ENCODE results near the gene ZNF578. TPM values are rescaled to one million over a fixed set of nuclear protein-coding genes. Genes with fewer than 3 reads are reported as not detected.
A peak's percentile ranks its signal among the peaks of the same experiment; 100 is the strongest.
"Not testable (repeated sequence)": the region's sequence is repeated elsewhere in the genome, so short reads cannot be mapped to it uniquely, and the experiment has no call there.

Gene ZNF578
- total RNA-seq, 2 donors from 2014 or later, result 0.26 to 0.75 TPM

DNA sequence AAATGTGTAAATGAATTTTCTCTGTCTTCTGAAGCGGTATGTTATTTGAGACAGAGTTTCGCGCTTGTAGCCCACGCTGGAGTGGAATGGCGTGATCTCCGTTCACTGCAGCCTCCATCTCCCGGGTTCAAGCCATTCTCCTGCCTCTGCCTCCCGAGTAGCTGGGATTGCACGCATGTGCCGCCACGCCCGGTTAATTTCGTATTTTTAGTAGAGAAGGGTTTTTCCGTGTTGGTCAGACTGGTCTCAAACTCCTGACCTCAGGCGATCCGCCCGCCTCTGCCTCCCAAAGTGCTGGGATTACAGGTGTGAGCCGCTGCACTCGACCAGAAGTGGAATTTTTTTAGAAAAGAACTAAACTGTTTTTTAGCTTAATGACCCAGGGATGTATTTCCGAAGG lies 70.7 kb downstream of the ZNF578 start:
- H3K27me3 Mint-ChIP-seq, result no peaks in the 10 kb centered on the region
- no peak overlapping the region for H3K4me3 Mint-ChIP-seq
- peaks cover 14% of the 10 kb centered on the region for H3K4me1 Mint-ChIP-seq
- DNase-seq (no peak), ATAC-seq (no peak)
- H3K27ac Mint-ChIP-seq, result no peak overlapping the region
- H3K9me3 ChIP-seq (ENCODE audit: control insufficient read depth, low read length, poor library complexity, severe bottlenecking), result no peaks in the 10 kb centered on the region
- H3K36me3 Mint-ChIP-seq (ENCODE audit: low read depth), result peaks cover 6% of the 10 kb centered on the region

DNA sequence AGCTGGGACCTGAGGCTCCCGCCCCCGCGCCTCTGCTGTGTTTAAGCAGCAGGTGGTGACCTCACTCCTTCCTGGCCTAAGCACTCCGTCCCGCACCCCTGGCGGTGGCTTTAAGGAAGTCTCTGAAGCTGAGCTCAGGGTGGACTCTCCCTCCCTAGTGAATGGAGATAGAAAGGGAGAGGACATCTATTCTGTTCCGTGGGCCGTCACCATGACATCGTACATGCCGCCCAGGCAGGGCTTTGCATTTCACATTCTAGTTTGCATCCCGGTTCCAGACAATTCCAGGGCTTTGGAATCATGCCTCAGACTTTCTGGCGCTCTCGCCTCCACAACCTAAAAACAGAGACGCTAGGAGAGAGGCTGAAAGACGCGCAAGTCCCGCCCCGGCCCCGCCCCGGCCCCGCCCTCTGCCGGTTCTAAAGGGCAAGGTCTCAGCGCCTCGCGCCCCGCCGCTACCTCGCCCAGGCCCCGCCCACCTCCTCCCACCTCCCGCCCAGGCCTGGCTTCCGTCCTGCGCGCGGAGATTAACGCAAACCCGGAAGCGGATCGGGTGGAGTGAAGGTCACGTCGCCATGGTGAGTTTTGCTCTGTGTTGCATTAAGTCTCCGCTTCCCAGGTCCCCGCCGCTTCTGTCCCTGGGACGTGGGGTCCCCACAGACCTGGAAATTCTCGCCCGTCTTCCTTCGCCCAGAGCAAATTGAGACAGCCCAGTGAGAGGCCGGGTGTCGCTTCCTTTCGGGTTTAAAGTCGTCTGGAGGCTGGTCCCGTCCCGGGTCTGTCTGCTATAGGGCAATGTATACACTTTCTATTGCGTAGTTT lies 74.0 kb downstream of the ZNF578 start, which contains the start of gene ZNF808:
Gene ZNF808, plus strand, starts transcription at position 535 of the 822 bp plus-strand sequence. CDS start 15,617 bp downstream, outside the sequence.
- H3K9me3 ChIP-seq (ENCODE audit: control insufficient read depth, low read length, poor library complexity, severe bottlenecking), result no peaks in the 10 kb centered on the region
- peak within 1 kb of the TSS; percentile 97 for H3K4me3 Mint-ChIP-seq
- H3K27me3 Mint-ChIP-seq, result no peaks in the 10 kb centered on the region
- H3K27ac Mint-ChIP-seq, result peak within 1 kb of the TSS; percentile 96
- peaks cover 19% of the 10 kb centered on the region for H3K4me1 Mint-ChIP-seq
- peaks cover 6% of the 10 kb centered on the region for H3K36me3 Mint-ChIP-seq (ENCODE audit: low read depth)
- ATAC-seq, result peak; percentile 94
- DNase-seq, result peak; percentile 86 to 98 (median 96)

DNA sequence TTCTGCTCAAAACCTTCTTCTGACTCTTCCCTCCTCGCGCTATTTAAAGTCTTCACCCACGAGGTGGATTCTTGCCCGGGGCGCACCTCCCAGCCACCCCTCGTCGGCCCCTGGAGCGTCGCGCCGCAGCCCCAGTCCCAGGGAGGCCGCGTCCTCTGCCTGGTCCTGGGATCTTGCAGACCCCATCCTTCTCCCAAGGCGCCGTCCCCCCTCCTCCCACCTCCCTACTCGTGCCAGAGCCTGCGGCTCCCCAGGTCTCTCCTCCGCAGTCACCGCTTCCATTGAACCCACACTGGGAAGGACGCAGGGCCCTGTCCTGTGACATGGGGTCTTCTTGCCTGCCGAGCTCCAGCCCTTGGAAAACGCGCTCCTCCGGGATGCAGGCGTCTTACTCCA lies 74.6 kb downstream of the ZNF578 start:
- no peak for DNase-seq
- H3K9me3 ChIP-seq (ENCODE audit: control insufficient read depth, low read length, poor library complexity, severe bottlenecking), result no peaks in the 10 kb centered on the region
- H3K36me3 Mint-ChIP-seq (ENCODE audit: low read depth), result peaks cover 6% of the 10 kb centered on the region
- H3K4me3 Mint-ChIP-seq, result peak overlapping the region; percentile 97
- H3K27ac Mint-ChIP-seq, result peak overlapping the region; percentile 96
- peak; percentile 2 for ATAC-seq
- H3K4me1 Mint-ChIP-seq, result peaks cover 19% of the 10 kb centered on the region
- no peaks in the 10 kb centered on the region for H3K27me3 Mint-ChIP-seq

DNA sequence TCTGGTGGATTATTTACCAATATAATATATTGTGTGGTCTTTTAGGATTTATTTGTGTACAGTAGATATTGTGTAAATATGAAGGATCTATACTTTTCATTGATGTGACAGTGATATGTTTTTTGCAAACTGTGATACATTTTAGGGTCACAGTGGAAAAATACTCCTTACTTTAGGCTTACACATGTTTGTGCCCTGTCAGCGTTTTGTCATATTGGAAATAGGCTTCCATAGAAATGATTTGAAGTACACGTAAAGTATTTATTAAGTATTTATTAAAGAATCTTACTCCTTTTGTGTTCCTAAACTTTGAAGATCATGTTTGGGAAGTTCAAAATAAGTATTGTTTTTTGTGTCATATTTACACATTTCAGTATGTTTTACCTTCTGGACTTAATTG lies 79.1 kb downstream of the ZNF578 start:
- DNase-seq (no peak), ATAC-seq (no peak)
- no peak overlapping the region for H3K27ac Mint-ChIP-seq
- peaks cover 8% of the 10 kb centered on the region for H3K36me3 Mint-ChIP-seq (ENCODE audit: low read depth)
- H3K4me1 Mint-ChIP-seq, result peaks cover 34% of the 10 kb centered on the region
- H3K4me3 Mint-ChIP-seq, result no peak overlapping the region
- H3K27me3 Mint-ChIP-seq, result no peaks in the 10 kb centered on the region
- H3K9me3 ChIP-seq (ENCODE audit: control insufficient read depth, low read length, poor library complexity, severe bottlenecking), result no peaks in the 10 kb centered on the region

DNA sequence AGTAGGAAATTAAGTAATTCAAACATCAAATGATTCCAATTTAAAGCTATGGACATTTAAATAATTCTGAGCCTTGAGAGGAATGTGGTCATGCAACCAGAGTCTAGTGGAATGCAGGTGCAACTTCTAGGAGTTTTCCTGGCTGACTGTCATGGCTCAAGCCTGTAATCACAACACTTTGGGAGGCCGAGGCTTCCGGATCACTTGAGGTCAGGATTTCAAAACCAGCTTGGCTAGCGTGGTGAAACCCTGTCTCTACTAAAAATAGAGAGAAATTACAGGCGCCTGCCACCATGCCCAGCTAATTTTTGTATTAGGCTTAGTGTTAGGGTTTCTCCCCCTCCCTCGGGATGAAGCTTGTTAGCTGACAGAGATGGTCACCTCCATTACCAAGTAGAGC lies 80.5 kb downstream of the ZNF578 start:
- H3K4me3 Mint-ChIP-seq, result no peak overlapping the region
- no peak overlapping the region for H3K27ac Mint-ChIP-seq

DNA sequence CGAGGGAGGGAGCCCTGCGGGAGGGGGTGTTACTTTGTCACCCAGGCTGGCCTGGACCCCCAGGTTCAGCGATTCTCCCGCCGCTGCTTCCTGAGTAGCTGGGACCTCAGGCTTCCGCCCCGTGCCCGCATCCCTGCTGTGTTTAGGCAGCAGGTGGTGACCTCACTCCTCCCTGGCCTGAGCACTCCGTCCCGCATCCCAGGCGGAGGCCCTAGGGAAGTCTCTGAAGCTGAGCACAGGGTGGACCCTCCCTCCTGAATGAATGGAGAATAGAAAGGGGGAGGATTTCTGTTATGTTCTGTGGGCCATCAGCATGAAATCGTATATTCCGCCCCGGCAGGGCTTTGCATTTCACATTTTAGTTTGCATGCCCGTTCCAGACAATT lies 82.0 kb downstream of the ZNF578 start:
- peak; percentile 10 for ATAC-seq
- peaks cover 24% of the 10 kb centered on the region for H3K4me1 Mint-ChIP-seq
- H3K36me3 Mint-ChIP-seq (ENCODE audit: low read depth); H3K9me3 ChIP-seq (ENCODE audit: control insufficient read depth, low read length, poor library complexity, severe bottlenecking); H3K27me3 Mint-ChIP-seq: not testable (repeated sequence)
- DNase-seq, result peak in 1 of 3 donors; percentile 8
- peak overlapping the region; percentile 84 for H3K27ac Mint-ChIP-seq
- H3K4me3 Mint-ChIP-seq, result peak overlapping the region; percentile 92

More for the DNA sequence above, 80.5 kb downstream of the ZNF578 start:
- ATAC-seq (no peak), DNase-seq (no peak)
- H3K9me3 ChIP-seq (ENCODE audit: control insufficient read depth, low read length, poor library complexity, severe bottlenecking), result no peaks in the 10 kb centered on the region
- peaks cover 2% of the 10 kb centered on the region for H3K36me3 Mint-ChIP-seq (ENCODE audit: low read depth)
- no peaks in the 10 kb centered on the region for H3K27me3 Mint-ChIP-seq
- H3K4me1 Mint-ChIP-seq, result peaks cover 27% of the 10 kb centered on the region

DNA sequence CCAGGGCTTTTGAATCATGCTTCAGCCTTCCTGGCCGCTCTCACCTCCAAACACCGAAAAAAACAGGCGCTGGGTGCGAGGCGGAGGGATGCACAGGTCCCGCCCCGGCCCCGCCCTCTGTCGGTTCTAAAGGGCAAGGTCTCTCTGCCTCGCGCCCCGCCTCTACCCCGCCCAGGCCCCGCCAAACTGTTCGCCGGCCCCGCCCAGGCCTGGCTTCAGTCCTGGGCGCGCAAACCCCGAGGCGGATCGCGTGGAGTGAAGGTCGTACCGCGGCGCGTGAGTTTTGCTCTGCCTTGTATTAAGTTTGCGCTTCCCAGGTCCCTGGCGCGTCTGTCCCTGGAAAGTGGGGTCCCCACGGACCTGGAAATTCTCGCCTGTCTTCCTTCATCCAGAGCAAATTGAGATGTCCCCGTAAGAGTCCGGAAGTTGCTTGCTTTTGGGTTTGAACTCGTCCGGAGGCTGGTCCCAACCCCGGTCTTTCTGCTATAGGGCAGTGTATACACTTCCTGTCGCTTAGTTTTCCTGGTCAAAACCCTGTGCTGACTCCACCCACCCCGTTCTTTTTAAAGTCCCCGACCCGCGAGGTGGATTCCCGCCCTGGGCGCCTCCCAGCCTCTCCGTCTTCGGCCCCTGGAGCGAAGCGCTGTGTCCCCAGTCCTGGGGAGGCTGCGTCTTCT lies 82.6 kb downstream of the ZNF578 start:
- Mint-ChIP-seq H3K27me3 (no peaks in the 10 kb centered on the region), H3K27ac (peak overlapping the region; percentile 84), H3K4me1 (peaks cover 24% of the 10 kb centered on the region), H3K36me3 (ENCODE audit: low read depth) (peaks cover 2% of the 10 kb centered on the region), H3K4me3 (peak overlapping the region; percentile 92)
- DNase-seq (peak; percentile 82 to 89 (median 87)), ATAC-seq (peak; percentile 96)
- no peaks in the 10 kb centered on the region for H3K9me3 ChIP-seq (ENCODE audit: control insufficient read depth, low read length, poor library complexity, severe bottlenecking)

DNA sequence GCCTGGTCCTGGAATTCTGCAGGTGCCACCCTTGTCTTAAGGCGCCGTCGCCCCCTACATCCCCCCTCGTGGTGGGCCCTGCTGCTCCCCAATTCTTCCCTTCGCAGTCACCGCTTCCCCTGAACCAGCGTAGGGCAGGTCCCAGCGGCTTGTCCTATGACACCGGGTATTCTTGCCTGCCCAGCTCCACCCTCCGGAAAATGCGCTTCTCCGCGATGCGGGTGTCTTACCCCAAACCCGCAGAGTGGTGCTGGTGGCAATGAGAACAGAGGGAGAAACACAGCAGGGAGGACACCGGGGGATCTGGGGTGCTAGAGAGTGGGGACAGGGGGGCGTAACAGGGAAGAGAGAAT lies 83.1 kb downstream of the ZNF578 start:
- ATAC-seq (peak; percentile 53), DNase-seq (peak in 1 of 3 donors; percentile 20)
- H3K9me3 ChIP-seq (ENCODE audit: control insufficient read depth, low read length, poor library complexity, severe bottlenecking), result no peaks in the 10 kb centered on the region
- Mint-ChIP-seq H3K36me3 (ENCODE audit: low read depth) (peaks cover 2% of the 10 kb centered on the region), H3K4me1 (peaks cover 22% of the 10 kb centered on the region), H3K4me3 (peak overlapping the region; percentile 92), H3K27ac (peak overlapping the region; percentile 84), H3K27me3 (no peaks in the 10 kb centered on the region)

DNA sequence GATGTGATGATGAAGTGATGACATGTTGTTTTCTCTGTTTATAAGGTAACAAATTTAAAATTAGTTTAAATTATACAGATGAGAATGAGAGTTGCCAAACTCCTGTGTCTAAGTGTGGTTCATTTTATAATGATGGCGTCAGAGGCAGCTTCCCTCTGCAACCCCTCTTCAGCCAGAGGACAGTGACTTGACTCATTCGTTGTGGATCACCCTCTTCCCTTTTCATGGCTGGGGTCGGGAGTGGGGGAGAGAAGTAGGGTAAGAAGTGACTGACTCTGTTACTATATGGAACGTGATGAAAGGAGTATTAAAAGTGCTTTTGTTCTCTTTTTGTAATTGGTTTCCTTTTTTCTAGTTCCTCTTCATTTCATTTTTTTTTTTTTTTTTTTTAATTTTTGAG lies 85.5 kb downstream of the ZNF578 start:
- peaks cover 29% of the 10 kb centered on the region for H3K4me1 Mint-ChIP-seq
- not testable (repeated sequence) for H3K27me3 Mint-ChIP-seq; H3K27ac Mint-ChIP-seq; H3K4me3 Mint-ChIP-seq; DNase-seq; H3K9me3 ChIP-seq (ENCODE audit: control insufficient read depth, low read length, poor library complexity, severe bottlenecking); ATAC-seq
- H3K36me3 Mint-ChIP-seq (ENCODE audit: low read depth), result peaks cover 10% of the 10 kb centered on the region

DNA sequence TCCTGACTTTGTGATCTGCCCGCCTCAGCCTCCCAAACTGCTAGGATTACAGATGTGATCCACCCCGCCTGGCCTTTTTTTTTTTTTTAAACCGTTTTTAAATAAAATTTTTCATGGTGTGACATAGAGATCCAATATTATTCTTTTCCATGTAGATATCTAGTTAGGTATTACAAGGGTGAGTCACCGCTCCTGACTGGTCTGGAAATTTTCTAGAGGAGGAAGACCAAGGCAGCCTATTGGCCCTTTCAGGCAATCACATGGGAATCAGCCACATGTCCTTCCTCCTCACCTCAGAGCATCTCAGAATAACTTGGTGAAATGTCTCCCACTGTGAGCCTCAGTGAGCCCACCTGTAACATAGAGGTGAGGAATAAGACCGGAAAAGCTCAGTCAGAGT lies 87.8 kb downstream of the ZNF578 start:
- H3K4me1 Mint-ChIP-seq, result peaks cover 21% of the 10 kb centered on the region
- H3K36me3 Mint-ChIP-seq (ENCODE audit: low read depth), result peaks cover 10% of the 10 kb centered on the region
- not testable (repeated sequence) for ATAC-seq; H3K4me3 Mint-ChIP-seq; H3K9me3 ChIP-seq (ENCODE audit: control insufficient read depth, low read length, poor library complexity, severe bottlenecking); H3K27ac Mint-ChIP-seq; DNase-seq; H3K27me3 Mint-ChIP-seq

DNA sequence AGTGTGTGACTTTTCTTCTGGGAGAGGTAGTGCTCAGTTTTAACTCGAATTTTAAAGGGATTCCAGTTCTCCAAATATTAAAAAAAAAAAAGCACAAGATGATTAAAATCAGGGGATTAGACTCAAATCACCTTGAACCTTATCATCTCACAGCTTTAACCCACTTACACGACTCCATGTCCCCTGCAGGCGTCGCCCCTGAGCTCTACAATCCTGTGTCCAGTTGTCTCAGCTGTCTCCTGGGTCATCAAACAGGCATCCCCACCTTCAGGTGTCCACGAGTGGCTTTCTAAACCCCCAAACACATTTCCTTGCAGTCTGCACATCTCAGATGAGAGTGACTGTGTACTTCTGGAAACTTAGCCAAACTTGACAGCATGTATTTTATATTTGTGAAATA lies 88.3 kb downstream of the ZNF578 start:
- H3K9me3 ChIP-seq (ENCODE audit: control insufficient read depth, low read length, poor library complexity, severe bottlenecking), result no peaks in the 10 kb centered on the region
- Mint-ChIP-seq H3K27ac (no peak overlapping the region), H3K4me3 (no peak overlapping the region), H3K36me3 (ENCODE audit: low read depth) (peaks cover 9% of the 10 kb centered on the region), H3K27me3 (no peaks in the 10 kb centered on the region), H3K4me1 (peaks cover 17% of the 10 kb centered on the region)
- DNase-seq (no peak), ATAC-seq (no peak)

DNA sequence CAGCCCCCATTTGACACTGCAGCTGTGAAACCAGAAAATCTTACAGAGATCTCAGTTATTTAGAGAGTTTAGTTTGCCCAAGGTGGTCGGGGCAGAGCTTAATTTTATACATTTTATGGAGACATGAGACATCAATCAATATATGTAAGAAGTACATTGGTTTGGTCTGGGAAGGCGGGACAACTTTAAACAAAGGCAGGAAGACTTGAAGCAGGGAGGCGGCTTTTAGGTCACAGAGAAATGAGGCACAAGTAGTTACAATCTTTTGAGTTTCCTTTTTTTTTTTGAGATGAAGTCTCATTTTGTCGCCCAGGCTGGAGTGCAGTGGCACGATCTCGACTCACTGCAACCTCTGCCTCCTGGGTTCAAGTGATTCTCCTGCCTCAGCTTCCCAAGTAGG lies 89.2 kb downstream of the ZNF578 start:
- Mint-ChIP-seq H3K36me3 (ENCODE audit: low read depth) (peaks cover 11% of the 10 kb centered on the region), H3K27ac (peak overlapping the region; percentile 82), H3K4me1 (peaks cover 11% of the 10 kb centered on the region)
- DNase-seq; ATAC-seq; H3K4me3 Mint-ChIP-seq; H3K27me3 Mint-ChIP-seq; H3K9me3 ChIP-seq (ENCODE audit: control insufficient read depth, low read length, poor library complexity, severe bottlenecking): not testable (repeated sequence)

DNA sequence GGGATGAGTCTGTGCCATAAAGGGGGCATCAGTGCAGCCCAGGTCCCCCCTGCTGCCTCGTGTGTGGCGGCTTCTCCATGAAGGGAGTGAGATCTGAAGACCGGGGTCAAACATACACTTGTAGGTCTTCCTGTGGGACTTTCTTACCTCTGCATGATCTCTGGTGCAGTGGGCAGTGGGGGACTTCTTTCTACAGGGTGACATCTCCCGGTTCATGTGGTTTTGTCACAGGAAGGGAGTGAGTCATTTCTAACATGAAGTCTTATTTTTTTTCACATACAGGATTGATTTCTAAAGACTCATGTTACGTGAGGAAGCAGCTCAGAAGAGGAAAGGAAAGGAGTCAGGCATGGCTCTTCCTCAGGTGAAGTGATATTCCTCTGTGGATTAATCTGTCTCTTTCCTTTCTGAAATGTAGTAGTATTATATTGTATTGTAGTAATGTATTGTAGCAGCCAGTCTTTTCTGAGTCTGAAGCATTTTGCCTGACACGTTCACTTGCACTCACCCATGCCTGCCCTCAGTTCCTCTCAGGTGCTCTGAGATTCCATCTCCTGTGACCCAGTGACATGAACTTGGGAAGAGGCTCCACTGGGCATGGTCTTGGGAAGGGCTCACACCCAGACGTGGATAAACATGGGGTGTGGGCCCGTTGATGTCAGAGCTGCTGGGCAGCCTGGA lies 89.8 kb downstream of the ZNF578 start:
- H3K4me1 Mint-ChIP-seq, result peaks cover 11% of the 10 kb centered on the region
- H3K9me3 ChIP-seq (ENCODE audit: control insufficient read depth, low read length, poor library complexity, severe bottlenecking), result no peaks in the 10 kb centered on the region
- H3K27me3 Mint-ChIP-seq, result no peaks in the 10 kb centered on the region
- ATAC-seq (peak; percentile 53), DNase-seq (no peak)
- peak overlapping the region; percentile 82 for H3K27ac Mint-ChIP-seq
- no peak overlapping the region for H3K4me3 Mint-ChIP-seq
- peaks cover 13% of the 10 kb centered on the region for H3K36me3 Mint-ChIP-seq (ENCODE audit: low read depth)
